Stimulated activated CD8-positive, alpha-beta memory T cell treated with anti-CD3 and anti-CD28 coated beads, Interleukin-2, amount 100 ng/mL, for 1 hour (primary cell): ENCODE measurements around the gene GPR137B.
A peak's percentile ranks its signal among the peaks of the same experiment; 100 is the strongest.
"Not testable (repeated sequence)": the region's sequence is repeated elsewhere in the genome, so short reads cannot be mapped to it uniquely, and the experiment has no call there.

ENCODE experiments used
- DNase-seq, 2 donors: peaks; one replicate each; pipeline ENCODE4 v3.0.0-alpha.2; 2020; ENCODE audit warnings: low read depth in 2 of 2

GPR137B gene

GRCh38 chr1:236144033-236144432 lies 1.7 kb downstream of the GPR137B start:
- DNase-seq, result no peak

GRCh38 chr1:236144446-236145150 lies 2.3 kb downstream of the GPR137B start:
- no peak for DNase-seq

GRCh38 chr1:236147068-236147467 lies 4.7 kb downstream of the GPR137B start:
- DNase-seq, result no peak

GRCh38 chr1:236147521-236148469 lies 5.5 kb downstream of the GPR137B start:
- DNase-seq, result no peak

- DNase-seq, result no peak
Measured at GRCh38 chr1:236148470-236148845, 6.1 kb downstream of the GPR137B start.

GRCh38 chr1:236149003-236149595 lies 6.8 kb downstream of the GPR137B start:
- DNase-seq, result no peak

- DNase-seq, result no peak
Measured at GRCh38 chr1:236149696-236150228, 7.4 kb downstream of the GPR137B start.

GRCh38 chr1:236150311-236150955 lies 8.1 kb downstream of the GPR137B start:
- DNase-seq, result no peak

- DNase-seq, result no peak
Measured at GRCh38 chr1:236150986-236151385, 8.6 kb downstream of the GPR137B start.

GRCh38 chr1:236151739-236152424 lies 9.5 kb downstream of the GPR137B start:
- DNase-seq, result no peak

- DNase-seq, result no peak
Measured at GRCh38 chr1:236154126-236154525, 11.8 kb downstream of the GPR137B start.

GRCh38 chr1:236154671-236155398 lies 12.5 kb downstream of the GPR137B start:
- no peak for DNase-seq

GRCh38 chr1:236155399-236155767 lies 13.0 kb downstream of the GPR137B start:
- no peak for DNase-seq

GRCh38 chr1:236155841-236156503 lies 13.6 kb downstream of the GPR137B start:
- DNase-seq, result no peak

- peak in 1 of 2 donors; percentile 14 for DNase-seq
Measured at GRCh38 chr1:236156512-236157208, 14.3 kb downstream of the GPR137B start.

- DNase-seq, result not testable (repeated sequence)
Measured at GRCh38 chr1:236158072-236158471, 15.7 kb downstream of the GPR137B start.

GRCh38 chr1:236158719-236159118 lies 16.4 kb downstream of the GPR137B start:
- DNase-seq, result no peak

- no peak for DNase-seq
Measured at GRCh38 chr1:236159704-236160539, 17.6 kb downstream of the GPR137B start.
